Caco-2 (cell line): ENCODE results near the gene PROZ. TPM values are rescaled to one million over a fixed set of nuclear protein-coding genes. Genes with fewer than 3 reads are reported as not detected.

Source experiments
- BruUV-seq: library from RNA; stranded (reverse); fragments of 400-500 nt; replicated peaks from 2 replicates; lab custom pipeline; 2021; lab: Mats Ljungman, UMichigan
- CTCF ChIA-PET: fragments of 300-600 bp; sonication (Branson Sonifier 250); formaldehyde crosslinking; loops from one replicate; lab custom pipeline; 2022; ENCODE audit warnings: antibody characterized with exemption; lab: Charles Lee
- POLR2A ChIA-PET: fragments of 300-600 bp; sonication (Branson Sonifier 250); formaldehyde crosslinking; loops from one replicate; lab custom pipeline; 2022; ENCODE audit warnings: antibody characterized with exemption; lab: Charles Lee
- DNase-seq, 2 experiments: peaks; one replicate each; pipeline versions ENCODE4 v3.0.0 to v3.0.0-alpha.2; 2020 to 2022
- H3K27me3 ChIP-seq: replicated peaks from 2 replicates; pipeline ENCODE4 v1.6.0; 2011; ENCODE audit warnings: low read length; ENCODE audit not compliant: control insufficient read depth, insufficient read depth
- H3K36me3 ChIP-seq: 2 replicates; pipeline ENCODE4 v1.5.1; 2011; ENCODE audit warnings: low read length; ENCODE audit not compliant: control insufficient read depth, insufficient read depth
- H3K4me1 ChIP-seq: fragments of 250-450 bp; sonication (Bioruptor Pico); 2 replicates; pipeline ENCODE4 v1.5.1; 2020; ENCODE audit warnings: mild to moderate bottlenecking
- H3K4me3 ChIP-seq: 2 replicates; pipeline ENCODE4 v1.5.1; 2011; ENCODE audit warnings: low read depth, mild to moderate bottlenecking, control low read depth, low read length
- H3K9me3 ChIP-seq: fragments of 250-450 bp; sonication (Bioruptor Pico); 2 replicates; pipeline ENCODE4 v1.5.1; 2020; ENCODE audit warnings: mild to moderate bottlenecking, moderate library complexity
- H3K27ac Mint-ChIP-seq: one replicate; pipeline ENCODE4 v1.8.0; 2022; ENCODE audit warnings: mixed read lengths; ENCODE audit not compliant: unreplicated experiment
- H3K27me3 Mint-ChIP-seq: one replicate; pipeline ENCODE4 v1.8.0; 2022; ENCODE audit warnings: mixed read lengths; ENCODE audit not compliant: insufficient read depth, unreplicated experiment
- H3K36me3 Mint-ChIP-seq: one replicate; pipeline ENCODE4 v1.8.0; 2022; ENCODE audit warnings: mild to moderate bottlenecking, mixed read lengths; ENCODE audit not compliant: insufficient read depth, unreplicated experiment
- H3K4me1 Mint-ChIP-seq: one replicate; pipeline ENCODE4 v1.8.0; 2022; ENCODE audit warnings: low read depth, mixed read lengths; ENCODE audit not compliant: unreplicated experiment
- H3K4me3 Mint-ChIP-seq: one replicate; pipeline ENCODE4 v1.8.0; 2022; ENCODE audit warnings: mild to moderate bottlenecking, moderate library complexity, mixed read lengths; ENCODE audit not compliant: unreplicated experiment
- H3K9me3 Mint-ChIP-seq: one replicate; pipeline ENCODE4 v1.8.0; 2022; ENCODE audit warnings: mixed read lengths; ENCODE audit not compliant: unreplicated experiment
- CTCF ChIP-seq, 2 experiments: fragments of 200-600 bp in 1 of 2; IDR thresholded peaks; 1 replicate in 1 of 2; 2 replicates in 1 of 2; pipeline versions ENCODE4 v1.5.1 to v1.8.0; 2011 to 2022; ENCODE audit warnings: antibody characterized with exemption in 1 of 2, control low read depth in 1 of 2, inconsistent platforms in 1 of 2, low read depth in 1 of 2, low read length in 1 of 2, mild to moderate bottlenecking in 1 of 2, moderate library complexity in 1 of 2; ENCODE audit not compliant: insufficient read depth in 1 of 2, severe bottlenecking in 1 of 2, unreplicated experiment in 1 of 2
- intact Hi-C: fragments of 100-400 bp; cut with micrococcal nuclease; formaldehyde crosslinking; loops from one replicate; pipeline ENCODE4 v1.10.0; 2022; ENCODE audit not compliant: unreplicated experiment
- total RNA-seq: library from RNA; stranded (reverse); gene quantifications from 2 replicates; pipeline ENCODE4 v1.2.3, GENCODE V29; 2022

PROZ gene
- total RNA-seq, 1 experiment from 2014 or later = not detected

- no peak overlapping the region for H3K4me3 Mint-ChIP-seq
- H3K36me3 Mint-ChIP-seq = peaks cover 41% of the 10 kb centered on the region
- ChIA-PET POLR2A (no interaction called here), CTCF (no interaction called here)
- Histone ChIP-seq H3K36me3 (no peaks in the 10 kb centered on the region; the same call in 1 of the 2 replicates), H3K27me3 (no peaks in the 10 kb centered on the region), H3K9me3 (no peaks in the 10 kb centered on the region), H3K4me1 (peaks cover 14% of the 10 kb centered on the region), H3K4me3 (no peak overlapping the region)
- intact Hi-C loops = no loop called here
- H3K9me3 Mint-ChIP-seq = no peaks in the 10 kb centered on the region
- no peak for TF ChIP-seq CTCF (IDR thresholded peaks at IDR 0.05; ENCODE audit: insufficient read depth in 1 of 2, low read depth in 1 of 2, low read length in 1 of 2, severe bottlenecking in 1 of 2, unreplicated experiment in 1 of 2)
- peaks cover 3% of the 10 kb centered on the region for H3K27me3 Mint-ChIP-seq
- DNase-seq = no peak
- no peak overlapping the region for H3K27ac Mint-ChIP-seq
- peaks cover 13% of the 10 kb centered on the region for H3K4me1 Mint-ChIP-seq
- no TSS peak for BruUV-seq
Measured at GRCh38 chr13:113168211-113168610, 9.8 kb downstream of the PROZ start.

GRCh38 chr13:113169277-113170272 lies 11.1 kb downstream of the PROZ start:
- BruUV-seq = no TSS peak
- DNase-seq = peak in 1 of 2 experiments; percentile 62
- no peak overlapping the region for H3K4me3 ChIP-seq
- Mint-ChIP-seq H3K27me3 (no peaks in the 10 kb centered on the region), H3K27ac (no peak overlapping the region), H3K4me1 (peaks cover 13% of the 10 kb centered on the region), H3K4me3 (no peak overlapping the region), H3K9me3 (no peaks in the 10 kb centered on the region), H3K36me3 (peaks cover 49% of the 10 kb centered on the region)
- H3K27me3 ChIP-seq = no peaks in the 10 kb centered on the region
- no peak for TF ChIP-seq CTCF (IDR thresholded peaks at IDR 0.05; ENCODE audit: insufficient read depth in 1 of 2, low read depth in 1 of 2, low read length in 1 of 2, severe bottlenecking in 1 of 2, unreplicated experiment in 1 of 2)
- intact Hi-C loops = no loop called here
- no peaks in the 10 kb centered on the region; the same call in 1 of the 2 replicates for H3K36me3 ChIP-seq
- H3K9me3 ChIP-seq = no peaks in the 10 kb centered on the region
- peaks cover 14% of the 10 kb centered on the region for H3K4me1 ChIP-seq
- CTCF ChIA-PET = interaction anchor here (0.7 kb wide), 1 partner anchor 138 kb away, joined by 4 read pairs; no protein-coding TSS in a partner anchor
- POLR2A ChIA-PET = no interaction called here

- intact Hi-C loops = no loop called here
- ChIA-PET CTCF (no interaction called here), POLR2A (no interaction called here)
- H3K9me3 Mint-ChIP-seq = no peaks in the 10 kb centered on the region
- H3K27me3 ChIP-seq = no peaks in the 10 kb centered on the region
- H3K27ac Mint-ChIP-seq = peak overlapping the region; percentile 59
- DNase-seq = no peak
- H3K9me3 ChIP-seq = no peaks in the 10 kb centered on the region
- H3K36me3 Mint-ChIP-seq = peaks cover 57% of the 10 kb centered on the region
- H3K36me3 ChIP-seq = no peaks in the 10 kb centered on the region; the same call in 1 of the 2 replicates
- no peak overlapping the region for H3K4me3 Mint-ChIP-seq
- H3K4me1 ChIP-seq = peaks cover 14% of the 10 kb centered on the region
- BruUV-seq = no TSS peak
- TF ChIP-seq CTCF (IDR thresholded peaks at IDR 0.05; ENCODE audit: insufficient read depth in 1 of 2, low read depth in 1 of 2, low read length in 1 of 2, severe bottlenecking in 1 of 2, unreplicated experiment in 1 of 2) = no peak
- peaks cover 13% of the 10 kb centered on the region for H3K4me1 Mint-ChIP-seq
- H3K27me3 Mint-ChIP-seq = no peaks in the 10 kb centered on the region
- H3K4me3 ChIP-seq = no peak overlapping the region
Measured at GRCh38 chr13:113170511-113170910, 12.1 kb downstream of the PROZ start.
